Parietal lobe (tissue), 2 donors: ENCODE measurements around the gene OR4K17. TPM values are rescaled to one million over a fixed set of nuclear protein-coding genes. Genes with fewer than 3 reads are reported as not detected.

Source experiments
- small RNA-seq: library from RNA; depleted of rRNA; stranded (forward); fragments of <200 nt; gene quantifications from one replicate; pipeline ENCODE3, GENCODE V24; 2014; ENCODE audit warnings: low replicate concordance
- total RNA-seq: library from RNA; depleted of rRNA; stranded (reverse); fragments of >200 nt; gene quantifications from one replicate; pipeline ENCODE4 v1.2.3, GENCODE V29; 2014

The OR4K17 gene
- not detected for total RNA-seq

GRCh38 chr14:20110438-20110837 lies at the start of gene OR4K17:
TSS of gene OR4K17 (plus strand) at chr14:20110739. CDS start at chr14:20117500, 6,761 bp downstream.

GRCh38 chr14:20138520-20138919 lies 28.0 kb downstream of the OR4K17 start, which contains the start of gene OR4N5:
TSS of gene OR4N5 (plus strand) at chr14:20138820. CDS start at chr14:20143736, 4,916 bp downstream.

Small RNAs within 50 kb of the gene (small RNA-seq; reads per million reads assigned to genes)
- not detected for gene RNA5SP380

Other genes with a start within 250 kb of the OR4K17 start
- not detected for gene OR4K2, start 235.6 kb upstream of the OR4K17 start, total RNA-seq
- not detected for gene OR4K5, start 190.1 kb upstream of the OR4K17 start, total RNA-seq
- gene OR4K1, start 179.8 kb upstream of the OR4K17 start, total RNA-seq, result not detected
- gene OR4K15, start 135.1 kb upstream of the OR4K17 start, total RNA-seq, result not detected
- not detected for gene OR4Q2, start 108.6 kb upstream of the OR4K17 start, total RNA-seq
- gene OR4K14, start 91.4 kb upstream of the OR4K17 start, total RNA-seq, result not detected
- not detected for gene OR4K13, start 74.7 kb upstream of the OR4K17 start, total RNA-seq
- gene OR4L1, start 50.7 kb upstream of the OR4K17 start, total RNA-seq, result not detected
- gene OR4N5, start 28.1 kb downstream of the OR4K17 start, total RNA-seq, result not detected
- gene OR11G2, start 80.2 kb downstream of the OR4K17 start, total RNA-seq, result not detected
- not detected for gene OR11H6, start 113.0 kb downstream of the OR4K17 start, total RNA-seq
- not detected for gene OR11H7, start 118.2 kb downstream of the OR4K17 start, total RNA-seq
- not detected for gene OR11H4, start 128.5 kb downstream of the OR4K17 start, total RNA-seq
- gene TTC5, start 195.2 kb downstream of the OR4K17 start, total RNA-seq, result 47.3 TPM
- 63.5 TPM for gene CCNB1IP1, start 222.5 kb downstream of the OR4K17 start, total RNA-seq
- gene PARP2, start 232.9 kb downstream of the OR4K17 start, total RNA-seq, result 30.4 TPM